Stimulated activated CD4-positive, alpha-beta T cell treated with anti-CD3 and anti-CD28 coated beads, Interleukin-4, amount 100 ng/mL, for 48 hours (primary cell): ENCODE data around the gene MSMP.

ENCODE experiments used
- DNase-seq, 2 donors: peaks; one replicate each; pipeline ENCODE4 v3.0.0-alpha.2; 2020; ENCODE audit warnings: low read depth in 2 of 2

MSMP gene

DNA sequence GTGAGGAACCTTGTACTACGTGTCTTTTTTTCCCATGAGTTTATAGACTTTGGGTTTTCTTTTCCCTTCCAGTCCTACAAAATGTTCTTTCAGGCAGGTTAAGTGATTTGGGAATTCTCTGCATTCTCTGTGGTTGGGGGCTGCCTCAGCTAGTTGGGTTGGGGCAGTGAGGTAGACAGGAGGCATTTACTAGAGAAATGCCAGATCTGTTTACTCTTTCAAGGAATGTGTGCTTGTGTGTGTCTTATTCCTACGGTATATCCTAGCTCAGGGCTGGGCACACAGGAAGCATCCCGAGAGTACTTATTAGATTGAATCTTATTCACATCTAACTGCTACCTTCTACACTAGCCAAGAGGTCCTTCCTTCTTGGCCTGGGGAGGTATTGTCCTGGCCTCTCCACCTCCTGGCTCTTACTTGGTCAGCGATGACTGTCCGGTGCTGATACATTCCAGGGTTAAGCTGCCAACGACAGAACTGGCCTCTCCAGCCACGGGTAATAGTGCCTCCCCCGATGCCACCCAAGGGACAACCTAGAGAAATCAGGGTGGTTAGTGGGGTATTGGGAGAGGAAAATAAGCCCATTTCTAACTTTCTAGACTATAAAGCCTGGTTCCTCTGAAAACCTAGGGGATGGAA is 10.1 kb downstream of the MSMP start:
- no peak for DNase-seq

DNA sequence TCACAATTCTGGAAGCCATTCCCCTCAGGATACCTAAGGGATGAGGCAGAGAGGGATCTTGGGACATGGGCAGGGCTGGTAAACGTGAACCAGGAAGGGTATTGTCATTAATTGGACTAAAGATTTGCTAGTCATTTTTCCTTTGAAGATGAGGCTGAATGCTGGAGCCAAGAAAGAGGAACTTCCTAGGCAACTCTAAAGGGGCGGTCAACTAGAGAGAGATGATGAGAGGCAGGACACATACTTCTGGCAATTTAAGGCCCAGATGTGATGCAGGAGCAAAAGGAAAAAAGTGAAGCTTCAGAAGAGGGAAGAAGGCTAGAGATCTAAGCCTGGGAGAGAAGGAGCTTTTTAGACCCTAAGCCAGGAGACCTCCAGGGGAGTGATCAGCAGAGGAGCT is 10.6 kb downstream of the MSMP start:
- no peak for DNase-seq

DNA sequence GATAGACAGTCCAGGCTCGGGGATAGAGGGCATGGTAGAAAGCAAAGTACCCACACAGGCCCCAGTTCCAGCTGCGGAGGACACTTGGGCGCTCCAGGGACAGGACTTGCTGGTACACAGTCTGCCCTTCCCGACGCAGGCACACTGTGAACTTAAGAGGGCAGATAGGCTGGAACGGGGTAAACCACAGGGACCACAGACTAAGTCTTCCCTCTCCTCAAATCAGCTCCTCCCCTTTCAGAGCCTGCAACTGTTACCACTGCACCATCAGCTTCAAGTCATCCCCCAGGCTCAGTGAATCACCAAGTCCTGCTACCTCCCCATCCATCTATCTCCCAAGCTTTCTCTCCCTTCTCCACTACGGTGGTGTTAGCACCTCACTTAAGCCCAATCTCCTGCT is 12.3 kb downstream of the MSMP start:
- no peak for DNase-seq

- DNase-seq: no peak
Measured at GRCh38 chr9:35740243-35740642, 13.8 kb downstream of the MSMP start.

DNA sequence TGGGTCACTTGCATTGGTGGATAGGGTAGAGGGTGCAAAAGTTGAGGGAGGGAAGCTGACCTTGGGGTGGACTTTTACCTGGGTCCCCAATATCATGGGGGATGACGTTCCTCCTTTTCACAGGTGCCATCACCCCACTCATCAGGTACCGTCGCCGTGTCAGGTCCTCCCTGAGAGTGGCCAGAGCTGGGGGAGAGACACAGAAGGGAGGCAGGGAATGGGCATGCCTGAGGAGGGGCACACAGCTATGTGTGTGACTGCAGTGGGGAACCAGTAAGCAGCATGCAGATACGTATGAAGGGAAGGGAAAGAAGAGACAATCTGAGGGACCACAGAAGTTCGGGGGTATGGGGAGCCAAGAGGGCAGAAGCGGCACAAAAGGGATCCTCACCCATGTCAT is 15.2 kb downstream of the MSMP start:
- no peak for DNase-seq

DNA sequence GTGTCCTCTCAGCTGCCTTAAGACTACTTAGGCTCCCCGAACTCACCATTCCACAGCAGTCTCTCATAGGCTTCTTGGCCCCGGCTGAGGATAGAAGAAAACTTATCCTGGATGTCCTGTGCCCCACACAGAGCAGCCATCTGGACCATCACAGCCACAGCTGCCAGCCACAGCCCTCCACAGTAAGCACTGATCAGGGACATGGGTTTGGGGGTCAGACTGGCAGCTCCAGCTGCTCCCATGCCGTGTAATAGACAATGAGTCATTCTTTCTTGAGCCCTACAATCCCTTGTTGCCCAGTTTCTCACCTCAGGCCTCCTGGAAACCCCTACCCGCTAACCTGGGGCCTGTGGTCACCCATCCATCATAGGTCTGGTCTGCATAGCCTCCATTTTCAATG is 15.9 kb downstream of the MSMP start:
- DNase-seq: no peak

DNA sequence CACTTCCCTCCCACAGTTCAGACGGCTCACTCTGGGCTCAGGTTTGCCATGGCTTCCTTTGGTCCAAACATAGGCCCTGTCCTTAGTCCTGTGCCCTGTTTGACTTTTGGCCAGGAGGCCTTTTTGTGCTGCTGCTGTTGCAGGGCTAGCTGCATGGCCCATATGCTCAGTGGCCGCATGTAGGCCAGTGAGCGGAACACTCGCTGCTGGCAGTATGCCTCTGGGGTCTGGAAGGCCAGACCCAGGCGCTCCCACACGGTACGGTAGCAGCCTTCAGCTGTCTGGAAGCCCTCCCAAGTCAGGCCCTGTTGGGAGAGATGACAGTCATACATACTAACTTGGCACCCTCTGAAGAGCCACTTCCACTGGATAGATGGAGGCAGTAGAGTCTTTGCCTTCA is 16.9 kb downstream of the MSMP start:
- DNase-seq: no peak

DNA sequence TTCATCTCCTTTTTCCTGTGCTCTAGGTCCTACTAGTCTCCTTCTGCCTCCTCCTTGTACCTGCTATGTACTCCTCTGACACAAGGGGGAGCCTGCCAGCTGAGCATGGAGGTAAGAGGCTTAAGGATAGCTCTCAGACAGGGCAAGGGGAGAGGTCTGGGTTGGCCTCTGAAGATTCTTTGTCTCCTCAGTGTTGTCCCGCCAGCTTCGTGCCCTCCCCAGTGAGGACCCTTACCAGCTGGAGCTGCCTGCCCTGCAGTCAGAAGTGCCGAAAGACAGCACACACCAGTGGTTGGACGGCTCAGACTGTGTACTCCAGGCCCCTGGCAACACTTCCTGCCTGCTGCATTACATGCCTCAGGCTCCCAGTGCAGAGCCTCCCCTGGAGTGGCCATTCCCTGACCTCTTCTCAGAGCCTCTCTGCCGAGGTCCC is 17.9 kb downstream of the MSMP start:
- peak in 1 of 2 donors; percentile 46 for DNase-seq

DNA sequence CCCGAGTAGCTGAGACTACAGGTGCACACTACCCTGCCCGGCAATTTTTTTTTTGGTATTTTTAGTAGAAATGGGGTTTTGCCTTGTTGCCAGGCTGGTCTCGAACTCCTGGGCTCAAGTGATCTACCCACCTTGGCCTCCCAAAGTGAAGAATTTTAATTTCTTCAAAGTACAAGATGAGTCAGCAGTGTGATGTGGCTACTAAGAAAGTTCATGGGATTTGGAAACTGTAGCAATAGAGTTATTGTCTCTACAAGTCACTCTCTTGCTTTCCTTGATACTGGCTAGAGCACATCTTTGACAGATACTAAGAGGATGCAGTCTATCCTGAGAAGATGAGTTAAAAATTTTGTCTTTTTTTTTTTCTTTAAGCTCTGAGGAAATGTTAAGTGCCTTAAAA is 20.0 kb downstream of the MSMP start:
- no peak for DNase-seq

DNA sequence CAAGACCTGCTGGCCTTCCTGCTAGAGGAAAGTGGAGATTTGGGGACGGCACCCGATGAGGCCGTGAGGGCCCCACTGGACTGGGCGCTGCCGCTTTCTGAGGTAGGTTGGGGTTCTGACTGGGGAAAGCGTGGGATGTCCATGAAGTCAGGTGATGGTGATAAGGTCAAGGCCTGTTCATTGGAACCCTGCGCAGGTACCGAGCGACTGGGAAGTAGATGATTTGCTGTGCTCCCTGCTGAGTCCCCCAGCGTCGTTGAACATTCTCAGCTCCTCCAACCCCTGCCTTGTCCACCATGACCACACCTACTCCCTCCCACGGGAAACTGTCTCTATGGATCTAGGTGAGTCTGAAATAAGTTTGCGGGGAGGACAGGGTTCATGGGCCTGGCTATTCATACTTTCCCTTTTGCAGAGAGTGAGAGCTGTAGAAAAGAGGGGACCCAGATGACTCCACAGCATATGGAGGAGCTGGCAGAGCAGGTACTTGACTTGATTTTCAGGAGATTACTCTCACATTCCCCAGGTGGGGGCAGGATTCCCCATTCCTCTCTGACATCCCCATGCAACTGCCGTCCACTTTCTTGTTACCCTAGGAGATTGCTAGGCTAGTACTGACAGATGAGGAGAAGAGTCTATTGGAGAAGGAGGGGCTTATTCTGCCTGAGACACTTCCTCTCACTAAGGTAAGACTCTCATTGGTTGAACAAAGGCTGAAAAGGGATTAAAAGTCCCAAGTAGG is 21.1 kb downstream of the MSMP start:
- no peak for DNase-seq

GRCh38 chr9:35732185-35732799 is 21.8 kb downstream of the MSMP start, which contains the start of the genes CREB3 and TLN1:
Gene CREB3, plus strand, starts transcription at chr9:35732666. Its CDS starts 107 bp downstream, at chr9:35732773.
Gene TLN1, minus strand, starts transcription at chr9:35732195. Its CDS starts 6,501 bp downstream, at chr9:35725694.
- peak; percentile 94 to 96 for DNase-seq

DNA sequence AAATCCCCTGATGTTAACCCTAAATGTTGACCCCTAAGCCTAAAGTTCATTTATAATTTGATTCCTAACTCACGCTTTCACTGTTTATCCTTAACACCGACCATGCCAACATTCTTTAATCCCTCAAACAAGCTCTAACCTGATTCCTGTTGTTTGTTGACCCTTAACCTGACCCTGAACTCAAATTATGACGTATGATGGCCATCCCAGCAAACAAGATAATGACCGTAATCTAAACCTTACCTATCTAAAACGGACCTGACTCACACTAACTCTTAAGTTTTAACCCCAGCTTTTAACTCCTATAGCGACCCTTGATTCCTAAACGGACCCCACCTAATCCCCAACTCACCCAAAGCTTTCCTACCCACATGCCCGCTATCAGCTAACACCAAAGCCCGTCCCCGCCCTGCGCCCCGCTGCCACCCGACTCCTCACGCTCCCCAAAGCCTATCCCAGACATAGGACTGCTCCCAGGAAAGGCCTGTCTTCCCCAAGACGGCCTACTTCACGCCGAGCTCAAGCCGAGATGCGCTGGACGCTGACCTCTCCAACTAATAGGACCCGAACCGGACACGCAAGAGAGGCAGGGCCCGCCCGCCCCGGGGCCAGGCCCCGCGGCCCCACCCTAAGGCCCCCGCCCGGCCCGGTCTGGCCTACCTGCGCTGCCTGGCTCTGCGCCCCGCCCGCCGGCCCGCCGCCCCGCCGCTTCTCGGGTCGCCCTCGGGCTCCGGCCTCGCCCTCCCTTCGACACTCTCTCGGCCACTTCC is 22.5 kb downstream of the MSMP start:
- DNase-seq: no peak

- DNase-seq: no peak
Measured at GRCh38 chr9:35730486-35730854, 23.6 kb downstream of the MSMP start.

- DNase-seq: no peak
Measured at GRCh38 chr9:35729700-35730485, 24.2 kb downstream of the MSMP start.

GRCh38 chr9:35729101-35729500 is 25.0 kb downstream of the MSMP start:
- no peak for DNase-seq

DNA sequence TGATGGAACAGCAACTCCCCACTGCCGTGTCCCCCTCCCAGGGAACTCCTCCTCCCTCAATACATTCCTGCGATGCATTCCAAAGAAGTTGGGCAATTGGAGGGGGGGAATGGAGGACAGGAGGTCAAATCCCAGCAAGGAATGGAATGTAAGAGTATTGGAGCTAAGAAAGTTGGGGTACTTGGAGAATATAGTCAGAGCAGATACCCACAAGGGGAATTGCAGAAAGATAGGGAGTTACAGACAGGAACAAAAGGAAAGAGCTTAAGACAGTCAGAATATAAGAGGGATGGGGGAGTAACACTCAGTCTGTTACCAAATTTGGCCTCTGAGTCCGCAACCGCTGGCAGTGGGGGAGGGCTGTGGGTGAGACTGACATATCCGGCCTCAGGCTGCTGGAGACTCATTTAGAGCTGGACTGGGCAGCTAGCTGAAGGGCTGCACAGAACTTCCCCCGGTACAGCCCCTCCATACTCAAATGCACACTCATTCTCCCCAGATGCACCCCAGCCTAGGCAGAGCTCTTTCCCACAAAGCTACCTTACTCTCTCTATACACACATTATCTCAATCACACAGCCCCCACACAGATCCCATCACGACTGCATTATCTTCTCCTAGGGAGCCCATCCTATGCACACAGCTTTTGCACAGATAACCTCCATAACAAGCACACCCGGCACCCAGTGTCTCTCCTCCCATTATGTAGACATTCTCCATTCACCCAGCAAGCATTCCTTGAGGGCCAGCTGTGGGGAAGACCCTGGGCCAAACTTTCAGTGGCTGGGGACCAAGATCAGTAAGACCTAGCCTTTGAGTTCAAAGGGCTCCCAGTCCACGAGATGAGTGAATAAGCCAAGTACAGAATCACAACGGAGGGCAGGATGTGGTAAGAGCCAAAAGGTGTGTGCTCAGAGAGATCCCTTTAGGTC is 25.8 kb downstream of the MSMP start:
- peak in 1 of 2 donors; percentile 24 for DNase-seq

DNA sequence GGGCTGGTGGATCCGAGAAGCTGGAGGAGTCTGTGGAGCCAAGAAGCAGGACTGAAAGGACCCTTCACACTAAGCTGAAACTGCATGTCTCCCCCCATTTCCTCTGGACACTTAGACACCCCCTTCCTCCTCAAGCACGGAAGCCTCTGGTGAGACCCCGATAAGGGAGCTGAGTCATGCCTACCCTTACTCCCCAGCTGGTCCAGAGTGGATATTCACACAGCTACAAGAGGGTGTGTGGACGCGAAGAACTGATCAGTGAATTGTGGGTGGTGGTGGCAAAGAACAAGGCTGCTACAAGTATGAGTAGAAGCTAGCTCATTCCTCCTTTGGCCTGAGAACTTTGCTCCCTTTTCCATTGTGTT is 26.4 kb downstream of the MSMP start:
- DNase-seq: no peak

GRCh38 chr9:35726931-35727330 is 27.1 kb downstream of the MSMP start:
- DNase-seq: no peak

GRCh38 chr9:35725362-35725761 is 28.7 kb downstream of the MSMP start:
- no peak for DNase-seq

GRCh38 chr9:35723908-35724307 is 30.2 kb downstream of the MSMP start:
- no peak for DNase-seq
